H9 (cell line): Measurements from ENCODE around the gene TGFBR1. TPM values are rescaled to one million over a fixed set of nuclear protein-coding genes. Genes with fewer than 3 reads are reported as not detected.

Experiments used
- DNase-seq: peaks from one replicate; pipeline ENCODE4 v3.0.0-alpha.2; 2017
- H2AFZ ChIP-seq: one replicate; pipeline ENCODE4 v1.6.1; 2013; ENCODE audit warnings: mild to moderate bottlenecking, low read length, control low read depth, moderate library complexity
- H2AK5ac ChIP-seq: 2 replicates; pipeline ENCODE4 v1.6.1; 2013; ENCODE audit warnings: low read length, control low read depth, mixed read lengths; ENCODE audit not compliant: insufficient read length
- H2BK120ac ChIP-seq: one replicate; pipeline ENCODE4 v1.6.1; 2013; ENCODE audit warnings: low read depth, mild to moderate bottlenecking, low read length, control low read depth, inconsistent platforms; ENCODE audit not compliant: poor library complexity, severe bottlenecking
- H2BK12ac ChIP-seq: 2 replicates; pipeline ENCODE4 v1.6.1; 2013; ENCODE audit warnings: low read length, control low read depth, mixed read lengths, low read depth; ENCODE audit not compliant: insufficient read length
- H2BK15ac ChIP-seq: 2 replicates; pipeline ENCODE4 v1.6.1; 2013; ENCODE audit warnings: low read depth, low read length, control low read depth
- H2BK20ac ChIP-seq: one replicate; pipeline ENCODE4 v1.6.1; 2013; ENCODE audit warnings: low read depth, mild to moderate bottlenecking, low read length, control low read depth, inconsistent platforms; ENCODE audit not compliant: poor library complexity, severe bottlenecking
- H2BK5ac ChIP-seq: 2 replicates; pipeline ENCODE4 v1.6.1; 2013; ENCODE audit warnings: low read length, control low read depth, mixed read lengths; ENCODE audit not compliant: insufficient read length
- H3K14ac ChIP-seq: 2 replicates; pipeline ENCODE4 v1.6.1; 2013; ENCODE audit warnings: low read length, control low read depth; ENCODE audit not compliant: insufficient read depth
- H3K18ac ChIP-seq: 2 replicates; pipeline ENCODE4 v1.6.1; 2013; ENCODE audit warnings: low read depth, mild to moderate bottlenecking, mixed read lengths, low read length, control low read depth; ENCODE audit not compliant: insufficient read length
- H3K23ac ChIP-seq: 2 replicates; pipeline ENCODE4 v1.6.1; 2013; ENCODE audit warnings: low read length, control low read depth, mixed read lengths, low read depth; ENCODE audit not compliant: insufficient read length
- H3K23me2 ChIP-seq: 2 replicates; pipeline ENCODE4 v1.6.1; 2013; ENCODE audit warnings: low read depth, mild to moderate bottlenecking, mixed read lengths, low read length, control low read depth; ENCODE audit not compliant: insufficient read length, poor library complexity, severe bottlenecking
- H3K27ac ChIP-seq: 2 replicates; pipeline ENCODE4 v1.5.1; 2013; ENCODE audit warnings: low read length, control low read depth, mixed read lengths, low read depth; ENCODE audit not compliant: insufficient read length
- H3K27me3 ChIP-seq: 2 replicates; pipeline ENCODE4 v1.6.1; 2013; ENCODE audit warnings: low read length, control low read depth, inconsistent platforms; ENCODE audit not compliant: insufficient read depth
- H3K4ac ChIP-seq: 2 replicates; pipeline ENCODE4 v1.6.1; 2013; ENCODE audit warnings: low read depth, mild to moderate bottlenecking, control low read depth, inconsistent platforms, low read length, moderate library complexity
- H3K4me1 ChIP-seq: 2 replicates; pipeline ENCODE4 v1.6.1; 2013; ENCODE audit warnings: low read length, control low read depth, inconsistent platforms; ENCODE audit not compliant: insufficient read depth
- H3K4me2 ChIP-seq: 2 replicates; pipeline ENCODE4 v1.6.1; 2013; ENCODE audit warnings: low read length, control low read depth, mixed read lengths; ENCODE audit not compliant: insufficient read length, insufficient read depth
- H3K56ac ChIP-seq: 2 replicates; pipeline ENCODE4 v1.6.1; 2013; ENCODE audit warnings: low read depth, mild to moderate bottlenecking, mixed read lengths, low read length, control low read depth; ENCODE audit not compliant: insufficient read length
- H3K79me1 ChIP-seq: 2 replicates; pipeline ENCODE4 v1.6.1; 2013; ENCODE audit warnings: low read depth, mild to moderate bottlenecking, moderate library complexity, low read length, control low read depth, inconsistent platforms; ENCODE audit not compliant: insufficient read depth, poor library complexity, severe bottlenecking
- H3K79me2 ChIP-seq: 2 replicates; pipeline ENCODE4 v1.6.1; 2013; ENCODE audit warnings: low read length, control low read depth, inconsistent platforms; ENCODE audit not compliant: insufficient read depth
- H3K9ac ChIP-seq: 2 replicates; pipeline ENCODE4 v1.6.1; 2013; ENCODE audit warnings: low read length, control low read depth, mixed read lengths; ENCODE audit not compliant: insufficient read length; ENCODE audit errors: extremely low read depth
- H3K9me3 ChIP-seq: one replicate; pipeline ENCODE4 v1.6.1; 2013; ENCODE audit warnings: low read depth, low read length, inconsistent platforms; ENCODE audit not compliant: control insufficient read depth
- H3T11ph ChIP-seq: one replicate; pipeline ENCODE4 v1.6.1; 2013; ENCODE audit warnings: mild to moderate bottlenecking, low read length, control low read depth, inconsistent platforms
- H4K20me1 ChIP-seq: one replicate; pipeline ENCODE4 v1.6.1; 2013; ENCODE audit not compliant: control insufficient read depth, insufficient read length, insufficient read depth
- H4K5ac ChIP-seq: 2 replicates; pipeline ENCODE4 v1.6.1; 2013; ENCODE audit warnings: low read depth, mild to moderate bottlenecking, mixed read lengths, low read length, control low read depth; ENCODE audit not compliant: insufficient read length
- H4K8ac ChIP-seq: replicated peaks from 2 replicates; pipeline ENCODE4 v1.6.1; 2013; ENCODE audit warnings: low read length, control low read depth, mixed read lengths, low read depth; ENCODE audit not compliant: insufficient read length
- H4K91ac ChIP-seq: 2 replicates; pipeline ENCODE4 v1.6.1; 2013; ENCODE audit warnings: low read depth, mild to moderate bottlenecking, moderate library complexity, mixed read lengths, low read length, control low read depth; ENCODE audit not compliant: insufficient read length
- H3K27ac Mint-ChIP-seq, 3 experiments: 2 replicates in 2 of 3; 3 replicates in 1 of 3; pipeline ENCODE4 v1.8.0; 2020 to 2021; ENCODE audit warnings: mixed read lengths in 3 of 3, mild to moderate bottlenecking in 1 of 3, moderate library complexity in 1 of 3
- H3K27me3 Mint-ChIP-seq: 2 replicates; pipeline ENCODE4 v1.8.0; 2021; ENCODE audit warnings: low read depth, mild to moderate bottlenecking, moderate library complexity, mixed read lengths
- H3K36me3 Mint-ChIP-seq, 3 experiments: 2 replicates in 2 of 3; 3 replicates in 1 of 3; pipeline ENCODE4 v1.8.0; 2020 to 2021; ENCODE audit warnings: low read depth in 3 of 3, mixed read lengths in 3 of 3; ENCODE audit not compliant: insufficient read depth in 1 of 3
- H3K4me1 Mint-ChIP-seq, 2 experiments: 2 replicates each; pipeline ENCODE4 v1.8.0; 2020; ENCODE audit warnings: mixed read lengths in 2 of 2
- H3K4me3 Mint-ChIP-seq, 2 experiments: 2 replicates in 1 of 2; 3 replicates in 1 of 2; pipeline ENCODE4 v1.8.0; 2020 to 2021; ENCODE audit warnings: mild to moderate bottlenecking in 2 of 2, mixed read lengths in 2 of 2, moderate library complexity in 1 of 2
- H3K9me3 Mint-ChIP-seq, 2 experiments: 2 replicates in 1 of 2; 3 replicates in 1 of 2; pipeline ENCODE4 v1.8.0; 2020; ENCODE audit warnings: mild to moderate bottlenecking in 2 of 2, mixed read lengths in 2 of 2, moderate library complexity in 1 of 2
- CTCF ChIP-seq: fragments of 200-600 bp; sonication (generic); conservative IDR thresholded peaks from 3 replicates; pipeline ENCODE4 v1.8.0; 2021; ENCODE audit warnings: antibody characterized with exemption, mild to moderate bottlenecking
- WGBS: extraction: QIAGEN DNeasy Blood & Tissue Kit; methylation state at CpG from one replicate; pipeline ENCODE4 v1.1.7; 2013; ENCODE audit warnings: missing lambda C conversion rate, low lambda C conversion rate, mixed read lengths; ENCODE audit not compliant: insufficient read length; ENCODE audit errors: extremely low coverage; 5-methylcytosine and 5-hydroxymethylcytosine counted together
- total RNA-seq: library from RNA; stranded (reverse); gene quantifications from 2 replicates; pipeline ENCODE4 v1.2.1, GENCODE V29; 2021

Gene TGFBR1
- total RNA-seq, 1 experiment from 2014 or later: 59.3 TPM

GRCh38 chr9:99066571-99066970 is 38.3 kb upstream of the TGFBR1 start:
- no peak overlapping the region for H2AFZ ChIP-seq

More at GRCh38 chr9:99066571-99066970, 38.3 kb upstream of the TGFBR1 start:
- no peak for TF ChIP-seq CTCF
- no peak overlapping the region for H4K8ac ChIP-seq
- H3K23ac ChIP-seq: no peak overlapping the region
- H2BK20ac ChIP-seq: no peak overlapping the region
- H2BK12ac ChIP-seq: no peak overlapping the region
- no peak overlapping the region for H4K5ac ChIP-seq
- no peaks in the 10 kb centered on the region for H3K79me2 ChIP-seq
- Mint-ChIP-seq H3K4me1 (peaks cover 5 to 9% of the 10 kb centered on the region in 2 experiments; a peak in 2 of 4 replicates), H3K4me3 (no peak overlapping the region), H3K9me3 (no peaks in the 10 kb centered on the region), H3K27me3 (peaks cover 4% of the 10 kb centered on the region), H3K27ac (no peak overlapping the region), H3K36me3 (no peaks in the 10 kb centered on the region)
- no peaks in the 10 kb centered on the region for H4K20me1 ChIP-seq
- no CpG with 5 or more reads among the region's 3 CpGs for WGBS
- no peaks in the 10 kb centered on the region for H3K23me2 ChIP-seq
- DNase-seq: no peak
- no peak overlapping the region for H4K91ac ChIP-seq
- no peak overlapping the region for H3K27ac ChIP-seq
- no peak overlapping the region for H3K9ac ChIP-seq
- no peak overlapping the region for H3K14ac ChIP-seq
- no peak overlapping the region for H2BK5ac ChIP-seq
- H2BK120ac ChIP-seq: no peak overlapping the region
- H3K18ac ChIP-seq: no peak overlapping the region
- H3K9me3 ChIP-seq: no peaks in the 10 kb centered on the region
- no peaks in the 10 kb centered on the region for H3K79me1 ChIP-seq
- no peak overlapping the region for H2BK15ac ChIP-seq
- no peak overlapping the region for H3K4ac ChIP-seq
- H3K56ac ChIP-seq: no peak overlapping the region
- H3K4me1 ChIP-seq: no peaks in the 10 kb centered on the region
- H2AK5ac ChIP-seq: no peak overlapping the region
- no peak overlapping the region for H3T11ph ChIP-seq
- no peak overlapping the region for H3K4me2 ChIP-seq
- H3K27me3 ChIP-seq: no peaks in the 10 kb centered on the region
